ENCODE results near the gene EHBP1. TPM values are rescaled to one million over a fixed set of nuclear protein-coding genes. Genes with fewer than 3 reads are reported as not detected.

EHBP1 gene
- total RNA-seq, 2 donors from 2014 or later = 28.4 to 67.7 TPM

- peaks cover 0 to 16% of the 10 kb centered on the region in 2 donors for H3K4me1 ChIP-seq (ENCODE audit: control insufficient read depth in 1 of 2, low read depth in 2 of 2)
- no peaks in the 10 kb centered on the region for H3K27me3 ChIP-seq (replicated peaks; ENCODE audit: insufficient read depth)
- no peak for TF ChIP-seq CTCF (IDR thresholded peaks at IDR 0.05)
- H3K4me3 ChIP-seq = no peak overlapping the region
- peaks cover 7% of the 10 kb centered on the region for H3K9me3 ChIP-seq
- ATAC-seq (ENCODE audit: insufficient number of reproducible peaks, low FRiP score, low read depth) = no peak
- no peak for DNase-seq (ENCODE audit: low spot score)
- no peak overlapping the region for H3K27ac ChIP-seq
- no peaks in the 10 kb centered on the region for H3K36me3 ChIP-seq
Measured at GRCh38 chr2:62732262-62732777, 26.8 kb downstream of the EHBP1 start.

- Histone ChIP-seq H3K36me3 (no peaks in the 10 kb centered on the region), H3K4me3 (no peak overlapping the region), H3K27me3 (replicated peaks; ENCODE audit: insufficient read depth) (no peaks in the 10 kb centered on the region), H3K4me1 (ENCODE audit: control insufficient read depth in 1 of 2, low read depth in 2 of 2) (peaks cover 0 to 6% of the 10 kb centered on the region in 2 donors), H3K9me3 (peaks cover 7% of the 10 kb centered on the region), H3K27ac (no peak overlapping the region)
- no peak for DNase-seq (ENCODE audit: low spot score)
- TF ChIP-seq CTCF (IDR thresholded peaks at IDR 0.05) = no peak
- no peak for ATAC-seq (ENCODE audit: insufficient number of reproducible peaks, low FRiP score, low read depth)
Measured at GRCh38 chr2:62733546-62733945, 28.0 kb downstream of the EHBP1 start.

GRCh38 chr2:62736899-62737559 is 31.5 kb downstream of the EHBP1 start:
- Histone ChIP-seq H3K4me1 (ENCODE audit: control insufficient read depth in 1 of 2, low read depth in 2 of 2) (peaks cover 7 to 8% of the 10 kb centered on the region in 2 donors), H3K27ac (no peak overlapping the region), H3K27me3 (replicated peaks; ENCODE audit: insufficient read depth) (no peaks in the 10 kb centered on the region), H3K4me3 (no peak overlapping the region), H3K9me3 (peaks cover under 1% of the 10 kb centered on the region), H3K36me3 (no peaks in the 10 kb centered on the region)
- no peak for DNase-seq (ENCODE audit: low spot score)
- ATAC-seq (ENCODE audit: insufficient number of reproducible peaks, low FRiP score, low read depth) = no peak
- no peak for TF ChIP-seq CTCF (IDR thresholded peaks at IDR 0.05)

GRCh38 chr2:62738981-62739936 is 33.7 kb downstream of the EHBP1 start:
- no peaks in the 10 kb centered on the region for H3K27me3 ChIP-seq (replicated peaks; ENCODE audit: insufficient read depth)
- H3K9me3 ChIP-seq = no peaks in the 10 kb centered on the region
- H3K4me3 ChIP-seq = no peak overlapping the region
- no peak for DNase-seq (ENCODE audit: low spot score)
- no peak for ATAC-seq (ENCODE audit: insufficient number of reproducible peaks, low FRiP score, low read depth)
- no peak for TF ChIP-seq CTCF (IDR thresholded peaks at IDR 0.05)
- peaks cover 7 to 12% of the 10 kb centered on the region in 2 donors for H3K4me1 ChIP-seq (ENCODE audit: control insufficient read depth in 1 of 2, low read depth in 2 of 2)
- H3K36me3 ChIP-seq = no peaks in the 10 kb centered on the region
- H3K27ac ChIP-seq = no peak overlapping the region

- DNase-seq (ENCODE audit: low spot score) (no peak), ATAC-seq (ENCODE audit: insufficient number of reproducible peaks, low FRiP score, low read depth) (no peak)
- H3K36me3 ChIP-seq = no peaks in the 10 kb centered on the region
- H3K27ac ChIP-seq = no peak overlapping the region
- peaks cover 7 to 12% of the 10 kb centered on the region in 2 donors for H3K4me1 ChIP-seq (ENCODE audit: control insufficient read depth in 1 of 2, low read depth in 2 of 2)
- TF ChIP-seq CTCF (IDR thresholded peaks at IDR 0.05) = no peak
- no peak overlapping the region for H3K4me3 ChIP-seq
- H3K9me3 ChIP-seq = no peaks in the 10 kb centered on the region
- no peaks in the 10 kb centered on the region for H3K27me3 ChIP-seq (replicated peaks; ENCODE audit: insufficient read depth)
Measured at GRCh38 chr2:62740221-62740620, 34.7 kb downstream of the EHBP1 start.

Data from thoracic aorta (tissue), 2 donors.